ENCODE measurements around the gene TRIM28.

The TRIM28 gene

GRCh38 chr19:58549664-58550361 is 5.9 kb downstream of the TRIM28 start:
- DNase-seq (ENCODE audit: low read depth in 2 of 2), result no peak

GRCh38 chr19:58550362-58551122 is 6.7 kb downstream of the TRIM28 start:
- no peak for DNase-seq (ENCODE audit: low read depth in 2 of 2)

- DNase-seq (ENCODE audit: low read depth in 2 of 2), result no peak
Observed at GRCh38 chr19:58551123-58551497, 7.2 kb downstream of the TRIM28 start.

GRCh38 chr19:58551577-58552471 is 8.0 kb downstream of the TRIM28 start:
- DNase-seq (ENCODE audit: low read depth in 2 of 2), result no peak

GRCh38 chr19:58552655-58553054 is 8.8 kb downstream of the TRIM28 start:
- no peak for DNase-seq (ENCODE audit: low read depth in 2 of 2)

GRCh38 chr19:58553799-58554493 is 10.1 kb downstream of the TRIM28 start:
- no peak for DNase-seq (ENCODE audit: low read depth in 2 of 2)

GRCh38 chr19:58554494-58555368 is 10.9 kb downstream of the TRIM28 start, which contains the start of gene CHMP2A:
TSS of gene CHMP2A (minus strand) at chr19:58555105. CDS start at chr19:58554212, 893 bp downstream.
- peak; percentile 93 to 97 for DNase-seq (ENCODE audit: low read depth in 2 of 2)

GRCh38 chr19:58555369-58555885 is 11.6 kb downstream of the TRIM28 start:
- DNase-seq (ENCODE audit: low read depth in 2 of 2), result no peak

GRCh38 chr19:58555920-58556621 is 12.2 kb downstream of the TRIM28 start:
- no peak for DNase-seq (ENCODE audit: low read depth in 2 of 2)

- no peak for DNase-seq (ENCODE audit: low read depth in 2 of 2)
Observed at GRCh38 chr19:58556622-58557220, 12.9 kb downstream of the TRIM28 start.

GRCh38 chr19:58557221-58558065 is 13.6 kb downstream of the TRIM28 start:
- DNase-seq (ENCODE audit: low read depth in 2 of 2), result no peak

GRCh38 chr19:58558066-58558622 is 14.3 kb downstream of the TRIM28 start, which contains the start of gene UBE2M:
TSS of gene UBE2M (minus strand) at chr19:58558611. CDS start at chr19:58558381, 230 bp downstream.
- no peak for DNase-seq (ENCODE audit: low read depth in 2 of 2)

GRCh38 chr19:58558623-58559274 is 14.9 kb downstream of the TRIM28 start:
- peak; percentile 98 to 99 for DNase-seq (ENCODE audit: low read depth in 2 of 2)

GRCh38 chr19:58559275-58560006 is 15.6 kb downstream of the TRIM28 start:
- DNase-seq (ENCODE audit: low read depth in 2 of 2), result no peak

- DNase-seq (ENCODE audit: low read depth in 2 of 2), result no peak
Observed at GRCh38 chr19:58560007-58560887, 16.4 kb downstream of the TRIM28 start.

- no peak for DNase-seq (ENCODE audit: low read depth in 2 of 2)
Observed at GRCh38 chr19:58560921-58561320, 17.1 kb downstream of the TRIM28 start.

All from stimulated activated CD4-positive, alpha-beta T cell treated with anti-CD3 and anti-CD28 coated beads, Interleukin-1b, Interleukin-23, amount 100 ng/mL, for 1 hour (primary cell).